KBM-7 (cell line): ENCODE measurements around the gene SH3RF3.

Experiments used
- DNase-seq: peaks from one replicate; pipeline ENCODE4 v3.0.0-alpha.2; 2015
- in situ Hi-C: fragments of 300-500 bp; cut with MboI; formaldehyde crosslinking; loops from 2 replicates; pipeline ENCODE4 v1.14.3; 2020; ENCODE audit warnings: low sequenced_read_pairs, low pct_unique_long_range_greater_than_20kb, mixed read lengths

The SH3RF3 gene

DNA sequence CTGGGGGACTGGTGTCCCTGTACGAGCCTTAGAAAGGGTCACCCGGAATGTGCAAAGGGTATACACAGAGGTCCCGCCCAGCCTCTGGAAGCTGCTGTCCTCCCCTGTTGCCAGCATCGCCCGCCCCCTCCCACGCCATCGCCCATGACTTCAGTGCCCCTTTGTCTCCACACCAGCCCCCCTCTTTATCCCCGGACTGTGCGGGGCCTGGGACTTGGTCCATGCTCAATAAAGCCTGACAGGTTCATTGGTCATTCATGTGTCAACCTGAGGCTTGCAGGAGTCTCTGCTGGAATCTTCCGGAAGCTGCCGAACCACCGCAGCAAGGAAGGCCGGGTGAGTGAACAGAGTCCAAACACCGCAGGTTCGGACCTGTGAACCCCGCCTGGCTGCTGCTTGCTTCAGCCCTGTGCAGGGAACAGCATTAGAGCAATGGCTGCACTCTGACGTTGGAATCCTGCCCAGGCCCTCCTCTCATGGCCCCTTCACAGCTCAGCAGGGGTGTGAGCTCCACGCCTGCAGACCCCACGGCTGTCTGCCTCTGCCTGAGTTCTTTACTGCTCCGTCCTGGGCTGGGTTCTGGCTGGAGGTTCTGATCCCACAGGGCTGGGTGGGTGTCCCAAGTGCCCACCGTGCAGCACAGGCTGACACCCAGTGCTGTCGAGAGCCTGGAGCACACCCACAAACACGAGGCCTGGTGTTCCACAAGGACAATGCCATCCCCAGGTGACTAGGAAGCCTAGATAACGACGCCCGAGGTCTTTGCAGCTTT, 388.3 kb downstream of the SH3RF3 start:
- in situ Hi-C loops: loop anchor here (25.0 kb wide), 1 partner anchor 380 kb away; the partner anchor contains the start of gene SH3RF3
- DNase-seq: no peak

DNA sequence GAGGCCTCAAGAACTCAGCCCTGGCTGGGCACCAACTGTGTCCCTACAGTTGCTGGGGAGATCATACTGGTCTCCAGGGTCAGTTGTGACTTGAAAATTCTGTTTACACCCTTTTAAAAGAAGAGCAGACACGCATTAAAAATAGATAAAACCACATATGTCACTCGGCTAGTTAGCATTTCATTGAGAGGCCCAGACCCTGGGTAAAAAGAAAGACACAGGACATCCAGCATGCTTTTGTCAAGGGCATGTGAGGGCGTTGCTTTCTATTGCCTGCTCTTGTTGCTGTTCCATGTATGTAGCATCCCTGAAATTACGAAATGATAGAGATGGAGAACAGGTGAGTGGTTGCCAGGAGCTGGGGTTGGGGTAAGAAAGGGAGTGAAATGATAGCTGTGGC, 390.5 kb downstream of the SH3RF3 start:
- in situ Hi-C loops: loop anchor here (25.0 kb wide), 1 partner anchor 382 kb away; the partner anchor contains the start of gene SH3RF3
- DNase-seq: no peak

DNA sequence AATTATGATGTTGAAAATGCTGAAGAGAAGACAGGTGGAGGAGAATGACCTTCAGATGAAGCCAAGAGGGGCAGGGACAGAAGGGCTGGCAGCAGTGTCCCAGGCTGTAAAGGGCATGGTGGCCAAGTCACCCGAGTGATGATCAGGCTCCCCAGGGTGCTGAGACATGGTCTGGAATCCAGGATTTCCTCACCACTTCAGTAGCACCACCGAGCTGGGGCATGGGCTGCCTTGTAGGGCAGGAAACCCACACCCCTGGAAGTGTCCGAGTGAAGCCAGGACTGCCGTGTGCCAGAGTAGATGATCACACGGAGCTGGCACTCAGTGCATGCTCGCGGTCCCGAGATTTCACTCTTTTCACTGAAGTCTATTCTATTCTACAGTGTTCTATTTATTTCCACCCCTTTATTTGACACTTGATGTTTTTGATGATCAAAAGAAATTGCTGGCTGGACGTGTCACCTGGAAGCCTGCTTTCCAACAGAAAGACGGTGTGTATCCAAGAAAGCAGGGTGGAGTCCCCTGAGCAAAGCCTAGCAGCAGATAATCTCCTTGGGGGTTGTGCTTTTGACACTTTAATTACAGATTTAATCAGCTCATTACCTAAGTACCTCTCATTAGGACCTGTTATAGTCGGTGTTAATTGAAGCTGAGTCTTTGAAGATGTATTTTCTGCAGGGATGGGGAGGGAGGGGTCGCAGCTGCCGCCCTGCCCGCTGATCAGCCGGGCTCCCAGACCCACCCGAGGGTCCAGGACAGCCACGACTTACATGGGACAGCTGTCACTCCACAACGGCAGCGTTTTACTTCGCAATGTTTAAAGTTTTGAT, 392.4 kb downstream of the SH3RF3 start:
- in situ Hi-C loops: loop anchor here (25.0 kb wide), 1 partner anchor 384 kb away; the partner anchor contains the start of gene SH3RF3
- DNase-seq: no peak

DNA sequence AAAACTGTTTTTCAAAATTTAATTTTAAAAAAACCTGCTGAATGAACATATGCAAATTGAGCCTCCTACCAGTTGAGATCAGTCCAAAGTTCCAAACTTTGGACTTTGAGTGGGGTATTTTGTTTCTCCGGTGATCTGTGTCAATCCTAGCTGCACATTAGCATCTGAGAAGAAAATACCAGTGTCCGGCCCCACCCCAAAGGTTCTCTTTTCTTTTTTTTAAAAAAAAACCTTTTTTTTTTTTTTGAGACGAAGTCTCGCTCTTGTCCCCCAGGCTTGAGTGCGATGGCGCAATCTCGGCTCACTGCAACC, 393.0 kb downstream of the SH3RF3 start:
- in situ Hi-C loops: loop anchor here (25.0 kb wide), 1 partner anchor 385 kb away; the partner anchor contains the start of gene SH3RF3

DNA sequence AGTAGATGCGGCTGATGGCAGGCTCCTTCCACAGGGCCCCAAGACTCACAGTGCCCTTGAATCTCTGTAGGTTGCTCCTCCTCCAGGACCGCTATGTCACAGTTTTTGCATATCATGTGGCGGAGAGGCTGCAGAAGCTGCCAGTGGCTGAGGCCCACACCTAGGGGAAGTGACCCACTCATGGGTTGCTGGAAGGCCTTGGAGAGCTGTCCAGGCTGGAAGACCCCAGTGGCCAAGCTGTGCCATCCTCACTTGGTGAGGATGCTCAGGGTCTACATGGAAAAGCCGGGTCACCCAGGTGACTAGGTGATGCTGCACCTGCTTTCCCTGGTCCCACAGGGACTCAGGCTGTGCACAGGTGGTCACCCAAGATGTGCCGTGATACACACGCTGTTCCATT, 394.1 kb downstream of the SH3RF3 start:
- DNase-seq: no peak
- in situ Hi-C loops: loop anchor here (25.0 kb wide), 1 partner anchor 386 kb away; the partner anchor contains the start of gene SH3RF3

More for the DNA sequence above, 393.0 kb downstream of the SH3RF3 start:
- no peak for DNase-seq

DNA sequence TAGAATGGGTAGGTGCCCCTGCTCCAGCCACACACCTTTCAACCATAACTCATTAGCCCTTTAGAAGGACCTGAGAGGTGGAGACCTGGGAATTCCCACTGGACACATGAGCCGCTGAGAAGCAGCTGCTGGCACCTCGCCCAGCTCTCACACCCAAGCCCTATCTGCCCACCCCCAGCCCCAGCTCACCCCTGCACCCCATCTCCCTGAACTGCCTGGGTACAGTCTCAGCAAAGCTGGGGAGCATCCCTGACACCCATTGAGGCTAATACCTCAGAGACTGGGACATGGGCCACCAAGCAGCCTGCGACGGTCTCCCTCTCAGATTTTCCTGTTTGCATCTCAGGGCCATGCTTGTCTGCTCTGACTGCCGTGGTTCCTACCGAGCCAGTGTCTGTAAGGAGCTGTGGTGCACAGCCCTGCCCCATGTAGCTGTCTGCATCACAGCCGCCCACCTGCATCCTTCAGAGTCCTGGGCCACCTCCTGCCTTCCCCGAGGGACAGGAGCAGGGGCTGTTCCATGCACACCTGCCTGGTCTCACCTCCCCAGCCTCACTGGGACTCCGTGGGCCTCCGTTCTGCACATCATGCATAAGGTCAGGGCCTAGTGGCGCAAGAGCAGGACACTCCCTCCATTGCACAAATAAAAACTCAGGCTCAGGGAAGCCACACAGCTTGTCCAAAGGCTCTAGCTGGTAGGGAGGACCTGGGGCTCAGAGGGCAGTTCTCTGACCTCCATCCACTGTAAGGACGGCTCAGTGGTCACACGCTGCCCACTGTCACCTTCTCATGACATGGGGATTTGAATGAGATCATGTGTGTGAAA, 394.7 kb downstream of the SH3RF3 start:
- in situ Hi-C loops: loop anchor here (25.0 kb wide), 1 partner anchor 386 kb away; the partner anchor contains the start of gene SH3RF3
- DNase-seq: no peak

DNA sequence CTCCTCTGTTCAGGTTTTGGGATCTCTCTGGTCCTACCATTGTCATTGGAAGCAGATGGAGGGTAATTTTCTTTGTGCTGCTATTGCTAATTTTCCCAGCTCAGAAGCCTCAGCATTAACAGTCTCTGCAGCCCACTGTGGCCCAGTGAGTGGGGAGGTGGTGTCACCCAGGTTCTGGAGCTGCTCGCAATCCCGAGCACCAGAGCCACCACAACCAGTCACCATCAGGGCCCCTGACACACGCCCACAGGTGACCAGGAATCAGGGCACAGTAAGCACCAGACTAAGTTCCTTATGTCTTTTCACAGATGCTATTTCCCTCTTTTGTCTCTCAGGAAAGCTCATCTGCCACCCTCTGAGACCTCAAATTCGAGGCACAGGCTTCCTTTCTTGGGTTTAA, 396.8 kb downstream of the SH3RF3 start:
- DNase-seq: no peak
- in situ Hi-C loops: no loop called here

DNA sequence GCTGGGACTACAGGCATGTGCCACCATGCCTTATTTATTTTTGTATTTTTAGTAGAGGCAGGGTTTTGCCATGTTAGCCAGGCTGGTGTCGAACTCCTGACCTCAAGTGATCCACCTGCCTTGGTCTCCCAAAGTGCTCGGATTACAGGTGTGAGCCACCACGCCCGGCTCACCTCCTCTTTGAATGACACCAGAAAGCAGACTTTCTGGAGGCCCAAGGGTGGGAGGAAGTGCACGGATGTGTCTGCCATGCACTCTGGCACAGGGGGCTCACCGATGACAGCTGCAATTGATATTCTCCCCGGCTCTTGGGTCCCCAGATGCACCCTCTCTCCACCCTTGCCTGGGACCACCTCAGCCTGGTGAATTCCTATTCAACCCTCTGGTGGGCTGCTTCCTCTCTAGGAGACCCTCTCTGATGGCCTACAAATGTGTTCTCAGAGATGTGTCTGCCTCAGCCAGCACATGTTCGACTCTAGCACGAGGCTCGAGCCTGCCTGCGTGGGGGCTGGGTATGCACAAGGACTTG, 397.5 kb downstream of the SH3RF3 start:
- in situ Hi-C loops: no loop called here
- DNase-seq: no peak

DNA sequence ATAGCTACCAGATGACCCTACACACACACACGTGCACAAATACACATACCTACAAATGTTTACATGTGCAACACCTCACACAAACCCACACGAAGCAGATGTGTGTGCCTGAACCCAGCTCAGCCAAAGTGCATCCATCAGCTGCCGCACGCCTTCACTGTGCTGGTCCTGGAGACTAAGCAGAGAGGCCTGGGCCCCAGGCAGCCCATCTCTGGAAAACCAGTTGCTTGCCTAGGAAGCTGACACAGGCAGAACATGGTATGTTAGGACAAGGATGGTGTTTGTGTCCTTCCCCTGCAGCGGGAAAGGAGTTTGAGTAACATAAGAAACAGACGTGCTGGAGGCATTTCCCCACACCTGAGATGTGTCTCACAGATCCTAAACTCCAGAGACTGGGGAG, 398.1 kb downstream of the SH3RF3 start:
- in situ Hi-C loops: no loop called here
- no peak for DNase-seq

DNA sequence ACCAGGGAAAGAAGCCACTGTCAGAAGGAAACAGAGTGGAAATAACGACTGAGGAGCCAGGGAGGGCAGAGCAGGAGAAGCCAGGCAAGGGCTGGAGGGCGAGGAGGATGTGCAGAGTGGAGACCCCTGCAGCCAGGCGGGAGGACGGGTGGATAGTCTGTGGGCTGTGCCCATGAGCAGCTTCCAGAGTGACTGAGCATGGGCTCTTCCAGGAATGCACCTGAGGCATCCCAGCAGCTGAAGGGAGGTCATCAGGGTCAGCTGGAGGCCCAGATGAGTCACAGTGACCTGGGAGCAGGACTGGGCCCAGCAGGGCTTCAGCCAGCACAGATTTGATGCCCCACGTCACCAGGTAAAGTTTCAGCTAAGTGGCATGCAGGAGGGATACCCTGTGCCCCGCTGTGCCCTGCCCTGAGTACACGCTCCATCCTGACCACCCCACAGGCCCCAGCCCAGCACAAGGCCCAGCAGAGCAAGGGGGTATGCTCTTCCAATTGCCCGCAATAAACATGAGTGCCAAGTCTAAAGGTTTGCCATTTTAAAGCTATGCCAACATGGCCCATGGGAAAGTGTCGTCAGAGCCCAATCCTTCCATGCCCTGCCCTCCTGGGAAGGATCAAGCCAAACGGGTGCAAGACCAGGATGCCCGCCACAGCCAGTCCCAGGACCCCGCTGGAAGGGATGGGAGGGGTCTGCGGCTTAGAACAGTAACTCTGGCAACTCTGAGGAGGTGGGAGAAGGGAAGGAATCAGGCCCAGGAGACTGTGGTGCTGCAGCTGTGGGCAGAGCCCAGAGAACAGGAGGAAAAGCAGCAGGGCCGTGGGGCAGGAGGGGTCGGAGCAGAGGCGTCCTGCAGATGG, 399.1 kb downstream of the SH3RF3 start:
- in situ Hi-C loops: no loop called here
- no peak for DNase-seq

DNA sequence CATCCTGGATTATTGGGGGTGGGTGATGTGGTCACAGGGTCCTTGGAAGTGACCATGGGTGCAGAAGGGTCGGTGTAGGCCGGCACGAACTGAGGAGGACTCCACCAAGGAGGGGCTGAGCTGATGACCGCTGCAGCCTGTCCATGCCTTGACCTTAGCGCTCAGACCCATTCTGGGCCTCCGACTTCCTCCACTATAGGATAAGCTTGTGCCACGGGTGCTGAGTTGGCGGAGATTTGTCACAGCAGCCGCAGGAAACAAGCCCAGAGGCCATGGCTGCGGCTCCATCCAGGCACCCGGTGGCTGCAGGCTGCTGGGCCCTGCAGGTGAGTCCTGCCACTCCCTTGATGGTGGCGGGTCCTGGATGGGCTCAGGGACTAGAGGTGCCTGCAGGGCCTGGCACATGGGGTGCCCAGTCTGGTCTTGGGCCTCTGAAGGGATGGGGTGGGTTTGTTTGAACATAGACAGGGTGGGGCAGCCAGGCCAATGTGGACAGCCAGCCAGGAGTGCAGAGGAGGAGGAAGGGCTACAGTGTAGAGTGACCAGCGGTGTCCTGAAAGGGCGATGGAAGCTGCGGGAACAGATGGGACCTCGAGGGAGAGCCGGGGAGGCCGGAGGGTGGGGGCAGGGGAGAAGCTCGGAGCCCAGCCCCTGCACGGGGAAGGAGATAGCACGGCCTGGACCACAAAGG, 400.0 kb downstream of the SH3RF3 start:
- in situ Hi-C loops: no loop called here
- DNase-seq: no peak

DNA sequence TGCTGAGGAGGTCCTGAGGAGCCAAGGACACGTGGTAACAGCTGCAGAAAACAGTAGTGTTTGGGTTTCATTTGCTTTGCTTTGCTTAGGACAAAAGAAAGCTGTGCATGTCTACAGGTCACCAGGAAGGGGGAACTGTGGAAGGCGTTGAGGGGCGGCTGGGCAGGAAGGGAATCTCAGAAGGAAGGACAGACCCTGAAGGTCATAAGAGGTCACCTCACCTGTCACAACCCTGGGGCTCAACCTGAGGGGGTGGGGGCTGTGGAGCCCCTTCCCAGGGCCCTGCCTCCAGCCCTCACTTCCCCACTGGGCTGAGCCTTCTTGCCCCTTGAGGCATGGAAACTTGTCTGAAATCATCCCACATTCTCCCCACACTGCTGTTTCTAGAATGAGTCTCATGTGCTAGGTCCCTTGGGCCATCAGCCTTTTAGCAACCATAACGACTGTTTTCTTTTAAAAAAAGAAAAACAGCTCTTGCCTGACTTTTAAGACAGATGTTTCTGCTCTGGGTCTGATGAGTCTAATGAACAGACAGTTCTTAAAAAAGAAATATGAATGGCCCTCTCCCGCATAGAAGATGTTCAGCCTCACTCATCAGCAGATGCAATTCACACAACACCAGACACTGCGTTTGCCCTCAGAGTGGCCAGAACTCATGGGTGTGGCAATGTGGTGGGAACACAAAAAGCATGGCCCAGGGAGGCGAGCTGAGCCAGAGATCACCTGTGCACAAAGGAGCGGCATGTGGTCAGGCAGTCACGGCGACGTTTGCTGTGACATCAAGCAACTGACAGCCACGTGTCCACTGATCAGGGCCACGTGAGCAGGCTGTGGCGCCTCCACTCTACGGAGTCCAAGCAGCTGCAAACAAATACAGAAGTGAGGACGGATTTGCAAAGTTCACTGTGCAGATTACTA, 400.8 kb downstream of the SH3RF3 start:
- in situ Hi-C loops: no loop called here
- DNase-seq: no peak

DNA sequence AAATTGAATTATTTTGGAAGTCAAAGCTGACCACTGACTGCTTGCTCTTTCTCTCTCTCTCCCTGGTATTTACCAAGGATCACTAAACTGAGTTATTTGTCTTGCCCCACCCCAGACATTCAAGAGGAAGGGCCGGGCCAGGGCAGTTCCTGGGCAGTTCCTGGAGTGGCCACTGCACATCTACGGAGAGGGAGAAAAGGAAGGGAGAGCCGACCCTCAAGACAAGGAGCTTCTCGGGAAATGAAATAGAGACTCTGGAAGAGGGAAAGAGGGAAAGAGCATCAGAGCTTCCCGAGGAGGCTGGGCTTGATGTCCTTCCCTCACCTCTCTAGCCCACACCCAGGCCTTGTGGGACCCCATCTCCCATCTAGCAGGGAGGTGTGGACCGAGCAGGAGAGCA, 401.7 kb downstream of the SH3RF3 start:
- in situ Hi-C loops: no loop called here
- no peak for DNase-seq

DNA sequence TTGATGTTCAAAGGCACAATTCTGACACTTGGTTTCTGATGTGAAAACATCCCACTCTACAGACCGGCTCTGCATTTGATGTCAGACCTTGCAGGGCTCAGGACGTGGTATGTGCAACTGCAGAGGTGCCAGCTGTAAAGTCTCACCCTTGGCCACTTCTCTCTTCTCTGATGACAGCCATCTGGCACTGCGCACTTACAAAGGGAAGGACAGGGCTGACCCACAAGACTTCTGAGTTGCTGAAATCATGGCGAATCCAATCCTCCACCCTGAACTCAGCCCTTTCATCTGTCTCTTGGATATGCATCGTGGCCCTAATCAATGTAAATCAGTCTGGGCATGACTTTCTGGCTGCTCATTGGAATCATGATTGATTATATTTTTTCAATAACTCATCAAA, 402.2 kb downstream of the SH3RF3 start:
- DNase-seq: no peak
- in situ Hi-C loops: no loop called here

DNA sequence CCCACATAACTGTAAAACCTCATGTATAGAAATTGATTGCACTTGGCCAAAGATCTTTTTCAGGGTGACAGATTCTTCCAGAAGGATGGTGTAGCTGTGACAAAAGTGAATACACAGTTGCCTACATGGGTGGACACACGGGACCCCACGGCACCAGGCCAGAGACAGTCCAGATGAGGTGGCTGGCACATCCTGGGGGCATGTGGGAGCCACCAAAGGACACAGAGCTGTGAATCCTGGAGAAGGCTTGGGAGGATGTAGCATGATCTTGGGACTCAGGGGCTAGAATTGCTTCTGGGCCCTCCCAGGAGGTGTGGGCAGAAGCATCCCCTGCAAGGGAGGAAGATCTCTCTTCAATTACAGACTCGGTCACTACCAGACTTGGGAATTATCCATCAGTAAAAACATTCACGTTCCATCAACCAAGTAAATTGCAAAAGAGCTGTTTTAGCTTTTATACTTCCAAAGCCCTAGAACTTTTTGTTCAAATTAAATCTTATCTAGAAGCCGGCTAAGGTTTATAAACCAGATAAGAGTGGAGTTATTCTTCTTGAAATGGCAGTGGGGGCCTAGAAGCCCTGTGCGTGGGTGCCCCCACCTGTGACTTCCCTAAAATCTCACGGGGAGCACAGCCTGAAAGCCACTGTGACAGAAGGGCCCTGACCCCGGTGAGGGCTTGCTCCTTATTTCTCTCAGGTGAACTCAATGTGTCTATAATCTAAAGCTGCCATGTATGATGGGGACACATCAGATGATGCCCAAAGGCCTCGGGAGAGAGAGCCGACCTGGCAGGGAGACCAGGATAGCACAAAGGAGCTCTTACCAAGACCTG, 403.1 kb downstream of the SH3RF3 start:
- in situ Hi-C loops: no loop called here
- DNase-seq: no peak

DNA sequence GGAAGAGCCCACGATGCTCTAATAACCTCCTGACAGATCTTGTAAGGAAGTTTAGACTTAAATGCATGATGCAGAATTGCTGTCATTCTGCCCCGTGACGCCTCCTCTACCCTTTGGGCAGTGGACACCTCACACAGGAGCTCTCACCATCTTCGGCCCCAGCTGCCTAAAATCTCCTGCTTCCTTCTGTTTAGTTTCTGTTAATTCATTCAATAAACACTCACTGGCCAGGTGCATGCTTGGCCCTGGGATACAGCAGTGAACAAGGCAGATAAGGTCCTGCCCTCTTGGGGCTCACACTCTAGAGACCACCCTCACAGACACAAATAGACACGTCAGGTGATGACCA, 403.7 kb downstream of the SH3RF3 start:
- in situ Hi-C loops: no loop called here

More for the DNA sequence above, 403.7 kb downstream of the SH3RF3 start:
- DNase-seq: no peak
